Measurements from ENCODE around the gene MACC1.

MACC1 gene

GRCh38 chr7:20217193-20217948 is at the start of gene MACC1:
MACC1 (minus strand) TSS chr7:20217384; CDS start chr7:20161862, 55,522 bp downstream.
- DNase-seq = no peak

- DNase-seq = no peak
Observed at GRCh38 chr7:20264623-20265022, 47.4 kb upstream of the MACC1 start.

- DNase-seq = no peak
Observed at GRCh38 chr7:20260223-20260622, 43.0 kb upstream of the MACC1 start.

GRCh38 chr7:20257212-20257611 is 40.0 kb upstream of the MACC1 start:
- no peak for DNase-seq

GRCh38 chr7:20249920-20250319 is 32.7 kb upstream of the MACC1 start:
- DNase-seq = no peak

GRCh38 chr7:20249376-20249775 is 32.2 kb upstream of the MACC1 start:
- DNase-seq = no peak

GRCh38 chr7:20246236-20246635 is 29.1 kb upstream of the MACC1 start:
- no peak for DNase-seq

GRCh38 chr7:20244334-20245120 is 27.3 kb upstream of the MACC1 start:
- DNase-seq = no peak

GRCh38 chr7:20241911-20242261 is 24.7 kb upstream of the MACC1 start:
- DNase-seq = no peak

- DNase-seq = no peak
Observed at GRCh38 chr7:20241194-20241910, 24.2 kb upstream of the MACC1 start.

GRCh38 chr7:20240080-20240926 is 23.1 kb upstream of the MACC1 start:
- no peak for DNase-seq

GRCh38 chr7:20238754-20239324 is 21.7 kb upstream of the MACC1 start:
- DNase-seq = no peak

- DNase-seq = no peak
Observed at GRCh38 chr7:20238194-20238753, 21.1 kb upstream of the MACC1 start.

- no peak for DNase-seq
Observed at GRCh38 chr7:20237464-20238193, 20.4 kb upstream of the MACC1 start.

GRCh38 chr7:20236790-20237189 is 19.6 kb upstream of the MACC1 start:
- DNase-seq = no peak

GRCh38 chr7:20236043-20236442 is 18.9 kb upstream of the MACC1 start:
- no peak for DNase-seq

- no peak for DNase-seq
Observed at GRCh38 chr7:20235288-20235687, 18.1 kb upstream of the MACC1 start.

- DNase-seq = no peak
Observed at GRCh38 chr7:20233362-20233761, 16.2 kb upstream of the MACC1 start.

GRCh38 chr7:20232848-20233247 is 15.7 kb upstream of the MACC1 start:
- DNase-seq = no peak

- no peak for DNase-seq
Observed at GRCh38 chr7:20229646-20230500, 12.7 kb upstream of the MACC1 start.

Measured in activated T-cell treated with anti-CD3 and anti-CD28 coated beads, Interleukin-2, amount 50 U/mL, for 1 hour (primary cell).